ENCODE results near the gene PAPSS1. TPM values are rescaled to one million over a fixed set of nuclear protein-coding genes. Genes with fewer than 3 reads are reported as not detected.

The PAPSS1 gene
- polyA plus RNA-seq, 3 donors, result 46.4 to 79.6 (median 64.8) TPM

GRCh38 chr4:107650251-107650650, 69.8 kb downstream of the PAPSS1 start:
- H3K27ac Mint-ChIP-seq, result no peak overlapping the region
- H3K36me3 Mint-ChIP-seq, result peaks cover 73 to 78% of the 10 kb centered on the region in 2 donors

GRCh38 chr4:107648178-107648991, 71.6 kb downstream of the PAPSS1 start:
- H3K4me1 Mint-ChIP-seq, result peaks cover 5% of the 10 kb centered on the region
- no peaks in the 10 kb centered on the region for H3K27me3 Mint-ChIP-seq (ENCODE audit: low read depth in 3 of 3)
- peaks cover 8 to 13% of the 10 kb centered on the region in 2 donors for H3K9me3 ChIP-seq (replicated peaks in 1 of 2; ENCODE audit: control insufficient read depth in 1 of 2, insufficient read depth in 1 of 2, low read length in 2 of 2)
- WGBS (ENCODE audit: insufficient coverage), result 76% methylated on average over 6 of the region's 8 CpGs
- no peak overlapping the region for H3K9ac ChIP-seq (ENCODE audit: insufficient read depth, low read length, poor library complexity, severe bottlenecking)
- H3K9me3 Mint-ChIP-seq, result peaks cover 3 to 12% (median 7%) of the 10 kb centered on the region in 7 donors
- no peak for TF ChIP-seq CTCF (IDR thresholded peaks at IDR 0.05)
- no peak overlapping the region for H2AFZ ChIP-seq (ENCODE audit: insufficient read depth, low read depth, low read length, poor library complexity, severe bottlenecking)
- peak overlapping the region in 1 of 7 donors; percentile 8 for H3K27ac Mint-ChIP-seq
- no peak overlapping the region for H3K4me2 ChIP-seq (replicated peaks; ENCODE audit: extremely low read depth, low read length, poor library complexity, severe bottlenecking)
- no peak for DNase-seq
- H3K27ac ChIP-seq (ENCODE audit: low read depth in 1 of 2, low read length in 2 of 2), result no peak overlapping the region
- H3K36me3 Mint-ChIP-seq, result peaks cover 71 to 72% of the 10 kb centered on the region in 2 donors
- no peak overlapping the region for H3K4me3 Mint-ChIP-seq
- H3K27me3 ChIP-seq (ENCODE audit: control insufficient read depth in 2 of 2, insufficient read depth in 2 of 2, low read length in 2 of 2), result no peaks in the 10 kb centered on the region
- no peaks in the 10 kb centered on the region for H4K20me1 ChIP-seq (ENCODE audit: insufficient read depth, low read length)
- no peaks in the 10 kb centered on the region for H3K4me1 ChIP-seq (ENCODE audit: control insufficient read depth in 1 of 2, insufficient read depth in 2 of 2, low read length in 2 of 2)
- H3K4me3 ChIP-seq (replicated peaks in 1 of 3; ENCODE audit: low read depth in 2 of 3, low read length in 3 of 3), result no peak overlapping the region
- H3K79me2 ChIP-seq (ENCODE audit: insufficient read depth, low read length), result no peaks in the 10 kb centered on the region
- intact Hi-C loops (cut with micrococcal nuclease), result no loop called here
- peaks cover 42 to 83% of the 10 kb centered on the region in 2 donors for H3K36me3 ChIP-seq (replicated peaks in 1 of 2; ENCODE audit: control insufficient read depth in 1 of 2, insufficient read depth in 2 of 2, low read length in 2 of 2)

More at GRCh38 chr4:107650251-107650650, 69.8 kb downstream of the PAPSS1 start:
- intact Hi-C loops (cut with micrococcal nuclease), result no loop called here
- Histone ChIP-seq H3K36me3 (replicated peaks in 1 of 2; ENCODE audit: control insufficient read depth in 1 of 2, insufficient read depth in 2 of 2, low read length in 2 of 2) (peaks cover 43 to 83% of the 10 kb centered on the region in 2 donors), H3K4me3 (replicated peaks in 1 of 3; ENCODE audit: low read depth in 2 of 3, low read length in 3 of 3) (no peak overlapping the region), H3K9ac (ENCODE audit: insufficient read depth, low read length, poor library complexity, severe bottlenecking) (no peak overlapping the region), H4K20me1 (ENCODE audit: insufficient read depth, low read length) (no peaks in the 10 kb centered on the region), H3K4me2 (replicated peaks; ENCODE audit: extremely low read depth, low read length, poor library complexity, severe bottlenecking) (no peak overlapping the region), H3K27ac (ENCODE audit: low read depth in 1 of 2, low read length in 2 of 2) (peak overlapping the region in 1 of 2 donors; percentile 42), H3K27me3 (ENCODE audit: control insufficient read depth in 2 of 2, insufficient read depth in 2 of 2, low read length in 2 of 2) (no peaks in the 10 kb centered on the region), H2AFZ (ENCODE audit: insufficient read depth, low read depth, low read length, poor library complexity, severe bottlenecking) (no peak overlapping the region), H3K4me1 (ENCODE audit: control insufficient read depth in 1 of 2, insufficient read depth in 2 of 2, low read length in 2 of 2) (no peaks in the 10 kb centered on the region), H3K79me2 (ENCODE audit: insufficient read depth, low read length) (no peaks in the 10 kb centered on the region), H3K9me3 (replicated peaks in 1 of 2; ENCODE audit: control insufficient read depth in 1 of 2, insufficient read depth in 1 of 2, low read length in 2 of 2) (peaks cover 8 to 13% of the 10 kb centered on the region in 2 donors)
- H3K4me3 Mint-ChIP-seq, result no peak overlapping the region
- DNase-seq, result no peak
- TF ChIP-seq CTCF (IDR thresholded peaks at IDR 0.05), result no peak
- H3K9me3 Mint-ChIP-seq, result peaks cover 4 to 14% (median 7%) of the 10 kb centered on the region in 7 donors
- H3K27me3 Mint-ChIP-seq (ENCODE audit: low read depth in 3 of 3), result no peaks in the 10 kb centered on the region
- H3K4me1 Mint-ChIP-seq, result peaks cover 4% of the 10 kb centered on the region

Measured in CD14-positive monocyte (primary cell).